H4 (cell line): Measurements from ENCODE around the gene STOML3. TPM values are rescaled to one million over a fixed set of nuclear protein-coding genes. Genes with fewer than 3 reads are reported as not detected.

ENCODE experiments used
- total RNA-seq: library from RNA; depleted of rRNA; stranded (reverse); fragments of >200 nt; shearing (Covaris generic); gene quantifications from 2 replicates; pipeline ENCODE4 v1.2.3, GENCODE V29; 2014; rRNA removed

Gene STOML3
- total RNA-seq, 1 experiment from 2014 or later, result not detected

Other genes starting within 250 kb of the STOML3 start
- 6.3 and 12.9 TPM in 2 replicates for gene PROSER1, start 47.3 kb upstream of the STOML3 start, total RNA-seq
- gene NHLRC3, start 47.6 kb upstream of the STOML3 start, total RNA-seq, result 1.6 and 5.1 TPM in 2 replicates